ENCODE data around the gene CACHD1. TPM values are rescaled to one million over a fixed set of nuclear protein-coding genes. Genes with fewer than 3 reads are reported as not detected.

CACHD1 gene
- total and polyA plus RNA-seq, 11 donors: 0.89 to 10.0 (median 2.4) TPM

GRCh38 chr1:64679177-64679576 lies 209.2 kb downstream of the CACHD1 start:
- peaks cover 0 to 8% (median 0%) of the 10 kb centered on the region in 12 donors for H3K4me1 ChIP-seq
- WGBS, 4 donors: 96 to 97% (median 97%) methylated on average over 6 of the region's 6 CpGs
- TF ChIP-seq POLR2A (IDR thresholded peaks at IDR 0.05): no peak
- ATAC-seq (no peak), DNase-seq (no peak)
- no peak overlapping the region for H3K27ac ChIP-seq
- no peak overlapping the region for H3K4me3 ChIP-seq
- no peaks in the 10 kb centered on the region for H3K27me3 ChIP-seq
- peaks cover 0 to 78% (median 16%) of the 10 kb centered on the region in 9 donors for H3K36me3 ChIP-seq
- no peaks in the 10 kb centered on the region for H3K9me3 ChIP-seq
- intact Hi-C loops (cut with DNase I): loop anchor here in 9 of 10 donors (5.0 to 10.0 kb wide), 7 partner anchors 204 to 412 kb away; partner anchors contain the start of gene CACHD1 (in 5 of the 9)

DNA sequence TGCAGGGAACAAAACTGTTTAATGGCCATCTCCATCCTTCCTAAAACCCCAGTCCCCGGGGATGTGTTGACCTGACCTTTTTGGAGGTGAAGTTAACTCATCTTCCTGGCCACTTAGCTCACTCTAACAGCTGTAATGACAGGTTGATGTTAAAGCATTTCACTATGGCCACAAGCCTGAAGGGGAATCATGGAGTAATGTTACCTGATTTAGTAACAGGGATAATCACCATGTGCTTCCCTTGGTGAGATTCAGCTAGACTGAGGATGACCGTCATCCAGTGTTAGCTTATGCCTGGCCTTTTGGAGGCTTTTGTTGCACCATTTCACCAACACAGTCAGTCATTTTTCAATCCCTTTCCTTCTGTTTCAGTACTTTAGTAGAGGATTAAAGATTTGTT lies 210.7 kb downstream of the CACHD1 start:
- TF ChIP-seq POLR2A (IDR thresholded peaks at IDR 0.05): no peak
- TF ChIP-seq, protein P1, sequence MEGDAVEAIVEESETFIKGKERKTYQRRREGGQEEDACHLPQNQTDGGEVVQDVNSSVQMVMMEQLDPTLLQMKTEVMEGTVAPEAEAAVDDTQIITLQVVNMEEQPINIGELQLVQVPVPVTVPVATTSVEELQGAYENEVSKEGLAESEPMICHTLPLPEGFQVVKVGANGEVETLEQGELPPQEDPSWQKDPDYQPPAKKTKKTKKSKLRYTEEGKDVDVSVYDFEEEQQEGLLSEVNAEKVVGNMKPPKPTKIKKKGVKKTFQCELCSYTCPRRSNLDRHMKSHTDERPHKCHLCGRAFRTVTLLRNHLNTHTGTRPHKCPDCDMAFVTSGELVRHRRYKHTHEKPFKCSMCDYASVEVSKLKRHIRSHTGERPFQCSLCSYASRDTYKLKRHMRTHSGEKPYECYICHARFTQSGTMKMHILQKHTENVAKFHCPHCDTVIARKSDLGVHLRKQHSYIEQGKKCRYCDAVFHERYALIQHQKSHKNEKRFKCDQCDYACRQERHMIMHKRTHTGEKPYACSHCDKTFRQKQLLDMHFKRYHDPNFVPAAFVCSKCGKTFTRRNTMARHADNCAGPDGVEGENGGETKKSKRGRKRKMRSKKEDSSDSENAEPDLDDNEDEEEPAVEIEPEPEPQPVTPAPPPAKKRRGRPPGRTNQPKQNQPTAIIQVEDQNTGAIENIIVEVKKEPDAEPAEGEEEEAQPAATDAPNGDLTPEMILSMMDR (IDR thresholded peaks at IDR 0.05): no peak
- no peak overlapping the region for H3K27ac ChIP-seq
- no peaks in the 10 kb centered on the region for H3K27me3 ChIP-seq
- peaks cover 0 to 6% (median 0%) of the 10 kb centered on the region in 12 donors for H3K4me1 ChIP-seq
- no peaks in the 10 kb centered on the region for H3K9me3 ChIP-seq
- DNase-seq: no peak
- ATAC-seq: peak; percentile 30 to 87 (median 73)
- H3K36me3 ChIP-seq: peaks cover 0 to 84% (median 16%) of the 10 kb centered on the region in 9 donors
- intact Hi-C loops (cut with DNase I): loop anchor here in 4 of 10 donors (5.0 to 10.0 kb wide), 4 partner anchors 64 to 1004 kb away; partner anchors contain the start of gene RAVER2 (in 1 of the 4)
- 45 to 69% (median 51%) methylated on average over 2 of the region's 2 CpGs for WGBS, 4 donors
- no peak overlapping the region for H3K4me3 ChIP-seq

DNA sequence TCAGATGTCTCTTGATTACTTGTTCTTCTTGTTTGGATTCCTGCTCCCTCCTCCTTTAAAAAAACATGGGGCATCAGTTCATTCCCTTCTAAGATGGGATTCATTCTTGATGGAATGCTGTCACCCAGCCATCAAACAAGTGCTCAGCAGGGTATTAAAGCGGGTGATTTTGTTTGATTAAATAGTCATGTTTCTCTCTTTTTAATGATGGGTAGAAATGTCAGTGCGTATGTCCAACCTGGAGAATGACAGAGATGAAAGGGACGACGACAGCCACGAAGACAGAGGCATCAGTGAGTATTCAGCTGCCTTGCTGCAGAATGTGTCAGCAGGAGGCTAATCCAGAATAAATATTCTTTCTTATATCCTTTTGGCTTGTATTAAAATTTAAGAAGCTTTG lies 211.1 kb downstream of the CACHD1 start:
- H3K4me3 ChIP-seq: no peak overlapping the region
- no peaks in the 10 kb centered on the region for H3K9me3 ChIP-seq
- WGBS, 4 donors: 88 to 98% (median 93%) methylated on average over 5 of the region's 5 CpGs
- H3K27me3 ChIP-seq: no peaks in the 10 kb centered on the region
- H3K36me3 ChIP-seq: peaks cover 0 to 82% (median 16%) of the 10 kb centered on the region in 9 donors
- intact Hi-C loops (cut with DNase I): loop anchor here in 4 of 10 donors (5.0 to 10.0 kb wide), 4 partner anchors 64 to 1004 kb away; partner anchors contain the start of gene RAVER2 (in 1 of the 4)
- peaks cover 0 to 5% (median 0%) of the 10 kb centered on the region in 12 donors for H3K4me1 ChIP-seq
- ATAC-seq (no peak), DNase-seq (no peak)
- no peak overlapping the region for H3K27ac ChIP-seq
- TF ChIP-seq, protein P1 (IDR thresholded peaks at IDR 0.05): no peak

- Histone ChIP-seq H3K9me3 (no peaks in the 10 kb centered on the region), H3K36me3 (peaks cover 0 to 60% (median 11%) of the 10 kb centered on the region in 9 donors), H3K4me3 (no peak overlapping the region), H3K27ac (no peak overlapping the region), H3K27me3 (no peaks in the 10 kb centered on the region), H3K4me1 (peaks cover 0 to 21% (median 8%) of the 10 kb centered on the region in 12 donors)
- ATAC-seq (no peak), DNase-seq (no peak)
- no peak for TF ChIP-seq POLR2A (IDR thresholded peaks at IDR 0.05)
- TF ChIP-seq, protein P1 (IDR thresholded peaks at IDR 0.05): no peak
- intact Hi-C loops (cut with DNase I): loop anchor here in 4 of 10 donors (5.0 to 10.0 kb wide), 4 partner anchors 61 to 1001 kb away; partner anchors contain the start of gene RAVER2 (in 1 of the 4)
- WGBS, 4 donors: 89 to 98% (median 94%) methylated on average over 2 of the region's 2 CpGs
Measured at GRCh38 chr1:64683419-64683818, 213.5 kb downstream of the CACHD1 start.
